GM19467 (cell line): Measurements from ENCODE around the gene HINT2.
A peak's percentile ranks its signal among the peaks of the same experiment; 100 is the strongest.

ENCODE experiments used
- ATAC-seq: cut with Tn5 transposase; IDR thresholded peaks from one replicate; pipeline ENCODE4 v1.9.1; 2021; ENCODE audit warnings: mild to moderate bottlenecking, moderate library complexity; ENCODE audit not compliant: unreplicated experiment

Gene HINT2

DNA sequence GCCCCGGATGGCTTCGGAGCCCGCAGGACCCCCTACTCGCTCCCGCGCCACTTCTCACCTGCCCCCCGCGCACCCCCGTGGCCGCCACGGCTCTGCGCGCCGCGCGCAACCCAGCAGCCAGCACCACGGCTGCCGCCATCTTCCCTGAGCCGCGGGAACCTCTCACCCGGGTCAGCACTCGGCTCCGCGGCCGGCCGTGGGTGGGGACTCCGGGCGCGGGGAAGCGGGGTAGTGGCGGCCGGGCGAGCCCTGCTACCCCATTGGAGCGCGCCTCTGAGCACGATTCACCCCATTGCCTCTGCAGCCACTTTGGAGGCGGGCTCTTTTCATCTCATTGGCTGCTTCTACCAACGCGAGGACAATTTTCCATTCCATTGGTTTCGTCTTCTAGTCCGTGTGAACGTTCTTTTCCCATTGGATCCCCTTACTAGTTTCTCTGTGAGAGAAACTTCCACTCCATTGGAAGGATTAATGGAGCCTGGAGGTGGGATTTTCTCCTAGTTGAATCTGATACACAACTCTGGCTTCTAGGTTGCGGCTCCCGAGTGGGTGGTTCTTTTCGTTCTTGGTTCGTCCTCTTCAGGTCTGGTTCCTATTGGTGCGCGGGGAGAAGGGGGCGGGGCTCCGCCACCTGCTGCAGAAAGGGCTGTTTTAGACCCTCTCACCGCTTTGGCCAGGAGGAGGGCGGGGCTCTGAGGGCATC lies at the start of gene HINT2:
TSS of gene HINT2 (minus strand) at position 202 of the 703 bp plus-strand sequence. CDS start at position 139, 63 bp downstream.
- peak; percentile 70 for ATAC-seq

DNA sequence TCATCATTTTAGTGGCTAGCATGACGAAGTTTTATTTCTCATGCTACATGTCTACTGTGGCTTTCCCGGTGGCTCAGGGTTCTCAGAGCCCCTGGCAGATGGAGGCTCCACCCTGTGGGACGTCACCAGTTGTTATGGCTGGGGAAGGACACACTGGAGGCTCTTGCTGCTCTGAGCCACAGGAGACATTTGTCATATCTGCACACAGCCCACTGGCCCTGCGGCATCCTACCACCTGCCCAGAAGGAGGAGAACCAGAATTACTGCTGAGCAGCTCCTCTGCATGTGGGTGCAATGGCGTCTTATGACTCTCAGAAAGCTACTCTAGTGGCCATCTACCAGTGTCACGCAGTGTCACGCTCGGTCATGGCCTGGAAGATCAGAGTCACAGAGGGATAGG lies 48.7 kb upstream of the HINT2 start:
- no peak for ATAC-seq

DNA sequence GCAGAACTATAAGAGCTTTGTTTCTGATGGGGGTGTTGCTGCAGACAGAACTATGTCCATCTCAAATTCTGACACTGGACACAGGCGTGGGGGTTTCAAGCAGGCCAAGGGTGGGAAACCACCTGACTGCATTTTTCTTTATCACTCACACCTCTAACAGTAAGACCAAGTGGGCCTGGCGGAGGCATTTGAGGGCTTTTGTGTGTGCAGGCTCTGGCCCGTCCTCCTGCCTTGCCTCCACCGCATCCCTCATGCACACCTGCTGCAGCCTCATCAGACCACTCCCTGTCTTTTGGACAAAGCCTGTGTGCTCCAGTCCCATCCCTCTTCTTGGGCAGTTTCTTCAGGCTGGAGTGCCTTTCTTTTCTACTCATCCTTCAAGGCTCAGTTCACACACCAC lies 47.5 kb upstream of the HINT2 start:
- ATAC-seq, result no peak

DNA sequence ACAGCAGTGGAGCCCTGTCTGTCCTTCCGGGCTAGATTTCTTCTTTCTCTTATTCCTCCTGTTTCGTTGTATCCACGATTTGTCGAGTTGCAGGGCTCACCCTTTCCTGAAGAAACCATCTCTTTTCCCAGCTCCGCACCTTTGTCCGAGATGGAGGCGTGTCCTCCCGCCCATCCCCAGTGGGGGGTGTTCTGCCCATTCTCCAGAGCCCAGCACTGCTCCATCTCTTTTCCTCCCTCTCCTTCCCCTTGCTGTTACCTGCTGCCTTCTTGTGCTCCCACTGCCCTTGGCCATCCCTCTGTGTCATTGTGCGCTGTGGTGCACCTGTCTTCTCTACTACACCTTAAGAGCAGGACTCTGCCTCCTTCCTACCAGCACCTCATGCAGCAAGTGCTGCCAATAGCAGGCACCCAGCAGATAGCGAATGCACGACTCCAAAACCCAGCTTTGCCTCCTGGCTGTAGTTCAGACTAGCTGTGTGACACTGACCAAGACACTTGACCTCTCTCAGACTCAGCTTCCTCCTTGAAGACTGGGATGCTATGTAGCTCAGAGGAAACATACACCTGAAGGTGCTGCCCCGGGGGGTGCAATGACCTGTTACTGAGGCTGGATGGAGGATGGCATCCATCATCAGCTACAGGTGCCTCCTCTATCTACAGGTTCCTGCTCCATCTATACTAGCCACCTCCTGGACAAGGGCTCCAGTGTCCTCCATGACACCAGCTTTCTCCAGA lies 46.5 kb upstream of the HINT2 start:
- ATAC-seq, result no peak

DNA sequence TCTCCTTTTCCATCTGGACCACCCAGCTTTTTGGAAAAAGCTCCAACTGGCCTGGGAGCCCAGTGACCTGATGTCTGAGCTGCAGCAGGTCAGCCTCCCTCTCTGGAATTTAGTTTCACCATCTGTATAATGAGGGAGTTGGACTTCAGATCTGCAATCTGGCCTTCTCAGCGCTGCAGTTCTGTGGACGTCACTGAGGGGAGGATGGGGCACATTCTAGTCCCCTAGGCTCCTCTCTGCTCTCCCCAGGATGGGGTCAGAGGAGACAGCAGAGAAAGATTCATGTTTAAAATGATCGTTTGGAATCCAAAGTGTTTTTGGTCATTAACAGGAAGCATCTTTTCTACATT lies 45.1 kb upstream of the HINT2 start:
- ATAC-seq, result no peak

DNA sequence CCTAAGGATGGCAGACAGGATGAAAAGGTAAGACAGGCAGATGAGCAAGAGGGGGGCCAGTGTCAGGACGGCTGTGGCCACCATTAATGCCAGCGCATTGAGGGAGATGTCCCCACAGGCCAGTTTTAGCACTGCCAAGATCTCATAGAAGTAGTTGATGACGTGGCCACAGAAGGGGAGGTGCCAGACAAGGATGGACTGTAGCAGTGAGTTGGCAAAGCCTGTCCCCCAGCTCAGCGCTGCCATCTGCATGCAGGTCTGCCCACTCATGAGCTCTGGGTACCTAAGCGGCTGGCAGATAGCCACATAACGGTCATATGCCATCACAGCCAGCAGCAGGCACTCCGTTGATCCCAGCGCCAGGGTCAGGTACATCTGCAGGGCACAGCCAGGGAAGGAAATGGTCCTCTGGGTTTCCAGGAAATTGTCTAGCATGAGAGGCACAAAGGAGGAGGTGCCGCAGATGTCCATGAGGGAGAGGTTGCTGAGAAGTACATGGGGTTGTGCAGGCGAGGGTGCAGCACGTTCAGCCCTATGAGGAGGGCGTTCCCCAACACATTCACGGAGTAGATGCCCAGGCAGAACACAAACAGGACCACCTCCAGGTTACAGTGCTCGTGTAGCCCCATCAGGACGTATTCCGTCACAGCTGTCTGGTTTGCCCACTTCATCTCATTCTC lies 44.6 kb upstream of the HINT2 start:
- no peak for ATAC-seq

DNA sequence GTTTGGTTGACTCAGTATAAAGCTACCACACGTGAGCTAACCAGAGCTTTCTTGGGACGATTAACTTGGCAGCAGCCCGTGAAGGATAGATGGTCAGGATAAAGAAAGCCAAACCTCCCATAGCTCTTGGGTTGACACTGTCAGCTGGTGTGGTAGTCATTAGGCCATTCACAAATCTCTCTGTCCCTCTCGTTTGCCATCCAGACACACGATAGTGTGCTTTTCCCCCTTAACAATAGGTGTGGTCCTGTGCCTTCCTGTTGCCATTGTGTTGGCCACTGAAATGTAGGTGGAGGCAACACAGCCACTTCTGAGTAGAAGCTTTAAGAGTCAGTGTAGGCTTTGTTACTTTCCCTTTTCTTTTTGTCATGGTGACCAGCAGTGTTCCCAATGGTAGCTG lies 43.6 kb upstream of the HINT2 start:
- no peak for ATAC-seq

DNA sequence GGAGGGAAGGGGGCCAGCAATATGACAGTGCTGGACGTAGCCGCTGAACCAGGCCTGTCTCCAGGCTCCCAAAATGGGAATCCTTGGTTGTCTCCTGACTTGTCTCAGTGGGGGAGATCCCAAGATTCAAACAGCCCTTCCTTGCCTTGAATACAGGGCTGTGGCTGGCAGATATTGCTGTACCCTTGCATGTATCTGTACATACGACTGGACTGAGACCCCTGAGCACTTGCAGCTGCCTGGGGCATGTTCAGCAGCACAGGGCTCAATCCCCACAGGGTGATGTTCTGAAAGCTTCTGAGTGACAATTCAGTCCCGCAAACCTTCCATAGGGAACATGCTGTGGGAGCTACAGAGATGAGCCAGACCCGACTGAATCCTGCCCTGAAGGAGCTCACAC lies 42.0 kb upstream of the HINT2 start:
- ATAC-seq, result no peak

DNA sequence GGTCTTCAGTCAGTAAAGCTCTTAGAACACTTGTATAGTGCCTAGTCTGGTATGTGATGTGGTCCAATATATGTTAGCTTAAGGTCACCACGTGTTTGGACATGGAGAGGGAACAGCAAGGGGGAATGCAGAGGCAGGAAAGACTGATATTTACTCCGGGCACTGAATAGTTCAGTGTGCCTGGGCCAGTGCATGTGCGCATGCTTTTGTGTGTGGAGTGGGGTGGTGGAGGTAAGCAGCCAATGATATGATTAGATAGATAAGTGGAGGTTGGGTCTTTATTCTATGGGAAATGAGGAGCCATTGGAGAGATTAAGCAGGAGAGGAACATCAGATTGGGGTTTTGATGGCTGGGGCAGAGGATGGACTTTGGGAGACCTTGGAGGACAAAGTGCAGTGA lies 41.4 kb upstream of the HINT2 start:
- ATAC-seq, result no peak

DNA sequence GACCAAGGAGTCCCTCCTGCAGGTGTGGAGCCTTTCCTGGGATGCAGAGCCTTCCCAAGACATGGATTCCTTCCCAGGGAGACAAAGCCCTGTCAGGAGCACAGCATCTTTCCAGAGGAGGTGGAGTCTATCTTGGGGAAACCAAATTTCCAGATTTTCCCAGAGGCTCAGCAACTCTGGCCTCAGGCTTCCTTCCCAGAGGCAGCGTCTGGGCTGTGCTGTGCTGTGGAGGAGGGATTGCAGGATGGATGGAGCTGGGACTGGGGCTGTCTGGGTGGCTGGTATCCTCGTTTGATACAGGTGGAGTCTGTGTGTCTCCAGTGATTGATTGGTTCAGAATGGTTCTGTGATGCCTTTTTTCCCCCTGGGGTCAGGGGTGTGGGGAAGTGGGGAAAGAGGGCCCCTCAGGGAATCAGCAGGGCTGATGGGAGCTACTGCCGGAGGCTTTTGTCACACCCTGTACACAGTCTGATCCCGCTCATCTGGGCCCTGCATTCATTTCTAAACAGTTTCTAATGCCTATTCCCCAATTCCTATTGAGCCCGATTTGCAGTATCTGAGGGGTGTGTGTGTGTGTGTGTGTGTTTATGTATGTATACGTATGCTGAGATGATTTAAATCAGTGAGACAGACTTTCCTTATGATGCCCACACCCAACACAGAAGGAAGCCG lies 39.4 kb upstream of the HINT2 start:
- ATAC-seq, result no peak

DNA sequence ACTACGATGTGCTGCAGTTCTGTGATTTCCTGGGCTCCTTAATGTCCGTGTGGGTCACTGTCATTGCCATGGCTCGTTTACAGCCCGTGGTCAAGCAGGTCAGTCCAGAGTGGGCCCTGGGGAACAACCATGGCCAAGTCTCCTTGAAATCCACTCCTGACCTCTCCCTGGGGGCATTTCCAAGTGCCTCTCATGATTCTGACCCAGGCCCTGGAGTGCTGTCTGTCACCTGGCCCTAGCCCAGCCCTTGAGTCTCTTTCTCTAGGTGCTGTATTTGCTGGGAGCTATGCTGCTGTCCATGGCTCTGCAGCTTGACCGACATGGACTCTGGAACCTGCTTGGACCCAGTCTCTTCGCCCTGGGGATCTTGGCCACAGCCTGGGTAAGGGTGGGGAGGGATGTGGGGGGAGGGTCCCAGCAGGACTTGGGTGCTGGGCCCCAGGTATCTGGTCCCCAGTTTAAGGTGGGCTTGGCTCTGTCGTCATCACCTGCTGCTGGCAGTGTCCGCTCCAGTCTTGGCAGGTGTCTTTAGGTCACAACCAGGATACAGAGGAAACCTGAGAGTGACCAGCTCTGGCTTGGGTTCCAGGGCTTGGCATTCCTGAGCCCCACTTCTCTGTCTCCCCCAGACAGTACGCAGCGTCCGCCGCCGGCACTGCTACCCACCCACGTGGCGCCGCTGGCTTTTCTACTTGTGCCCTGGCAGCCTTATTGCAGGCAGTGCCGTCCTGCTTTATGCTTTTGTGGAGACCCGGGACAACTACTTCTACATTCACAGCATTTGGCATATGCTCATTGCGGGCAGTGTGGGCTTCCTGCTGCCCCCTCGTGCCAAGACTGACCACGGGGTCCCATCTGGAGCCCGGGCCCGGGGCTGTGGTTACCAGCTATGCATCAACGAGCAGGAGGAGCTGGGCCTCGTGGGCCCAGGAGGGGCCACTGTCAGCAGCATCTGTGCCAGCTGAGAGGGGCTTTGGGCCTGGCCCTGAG lies 38.3 kb upstream of the HINT2 start:
- no peak for ATAC-seq

DNA sequence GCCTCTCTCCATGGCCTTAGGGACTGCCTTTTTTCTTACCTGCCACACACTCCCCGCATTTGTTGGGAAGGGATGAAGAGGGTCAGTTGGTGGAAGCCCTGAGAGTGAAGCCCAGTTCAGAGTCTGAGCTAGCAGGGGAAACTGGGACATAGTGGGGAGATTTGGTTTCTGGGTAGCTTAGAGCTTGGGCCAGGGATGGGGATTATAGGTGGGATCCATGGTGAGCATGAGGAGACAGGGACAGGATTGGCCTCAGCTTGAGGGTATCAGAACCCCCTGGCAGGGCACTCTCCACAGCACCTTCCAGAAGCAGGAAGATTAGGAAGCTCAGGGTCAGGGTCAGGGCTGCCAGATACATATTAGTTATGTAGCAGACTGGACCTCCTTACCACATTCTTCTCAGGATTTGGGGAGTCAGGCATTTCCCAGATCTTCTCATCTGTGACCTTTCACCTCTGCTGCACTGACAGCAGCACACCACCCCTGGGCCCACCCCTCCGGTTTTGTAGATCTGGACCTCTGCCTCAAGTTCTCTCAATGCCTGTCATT lies 37.5 kb upstream of the HINT2 start:
- ATAC-seq, result no peak

DNA sequence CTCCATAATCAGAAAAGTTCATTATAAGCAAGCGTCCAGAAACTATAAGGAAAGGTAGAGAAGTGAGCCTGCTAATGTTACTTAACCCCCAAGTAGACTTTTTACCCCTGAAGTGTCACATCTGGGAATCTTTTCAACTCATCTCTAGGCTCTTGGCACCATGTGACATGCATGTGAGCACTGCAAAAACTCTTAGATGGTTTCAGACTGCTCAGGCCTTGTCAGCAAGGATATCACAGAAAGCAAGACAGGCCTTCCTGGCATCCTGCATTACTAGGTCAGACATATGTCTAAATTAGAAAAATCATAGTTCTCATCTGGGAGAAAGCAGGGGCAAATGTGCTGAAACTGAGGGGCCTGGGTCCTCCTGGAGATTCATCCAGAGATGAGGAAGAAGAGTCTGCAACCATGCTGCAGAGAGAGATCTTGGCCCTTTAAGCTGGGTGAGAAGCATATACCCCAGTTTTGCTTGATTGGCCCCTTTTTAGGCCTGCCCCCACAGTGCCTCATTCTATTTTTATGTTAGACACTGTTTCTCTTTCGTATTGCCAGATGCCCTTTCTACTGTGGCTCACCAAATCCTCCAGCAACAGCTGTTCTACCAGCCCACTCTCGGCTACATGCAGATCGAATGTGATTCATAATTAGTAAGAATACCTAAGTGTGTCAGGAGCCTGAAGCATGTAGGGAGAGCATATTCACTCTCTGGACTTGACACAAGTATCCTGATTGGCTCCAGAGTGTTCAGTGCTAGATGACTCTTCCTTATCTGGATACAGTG lies 33.1 kb upstream of the HINT2 start:
- peak; percentile 84 for ATAC-seq

DNA sequence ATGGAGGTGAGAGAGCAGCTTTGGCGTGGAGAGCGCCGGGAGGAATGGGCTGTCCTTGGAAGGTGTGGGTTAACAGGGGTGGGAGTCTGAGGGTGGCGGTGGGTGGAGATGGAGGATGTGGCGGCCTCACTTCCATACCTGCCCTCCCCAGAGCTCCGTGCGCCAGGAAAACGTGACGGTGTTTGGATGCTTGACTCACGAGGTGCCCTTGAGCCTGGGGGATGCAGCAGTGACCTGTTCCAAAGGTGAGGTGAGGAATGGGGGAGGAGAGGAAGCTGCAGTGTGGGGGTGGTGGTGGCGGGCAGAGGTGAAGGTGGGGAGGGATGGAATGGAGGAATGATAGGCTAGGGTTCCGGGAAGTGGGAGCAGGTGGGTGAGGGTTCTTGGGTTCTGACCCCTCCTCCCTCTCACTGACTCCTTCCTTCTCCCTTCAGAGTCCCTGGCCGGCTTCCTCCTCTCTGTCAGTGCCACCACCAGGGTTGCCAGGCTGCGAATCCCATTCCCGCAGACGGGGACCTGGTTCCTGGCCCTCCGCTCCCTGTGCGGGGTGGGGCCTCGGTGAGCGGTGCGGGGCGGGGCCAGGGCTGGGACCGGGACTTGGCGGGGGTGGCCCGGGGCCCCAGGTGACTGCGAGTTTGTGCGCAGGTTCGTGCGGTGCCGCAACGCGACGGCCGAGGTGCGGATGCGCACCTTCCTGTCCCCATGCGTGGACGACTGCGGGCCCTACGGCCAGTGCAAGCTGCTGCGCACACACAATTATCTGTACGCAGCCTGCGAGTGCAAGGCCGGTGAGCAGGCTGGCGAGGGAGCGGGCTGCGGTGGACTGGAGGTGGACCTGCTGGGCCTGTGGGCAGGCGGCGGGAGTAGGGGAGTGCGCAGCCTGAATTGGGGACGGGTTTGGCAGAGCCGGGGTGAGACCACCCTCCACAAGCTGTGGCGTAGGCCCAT lies 31.3 kb upstream of the HINT2 start:
- no peak for ATAC-seq

DNA sequence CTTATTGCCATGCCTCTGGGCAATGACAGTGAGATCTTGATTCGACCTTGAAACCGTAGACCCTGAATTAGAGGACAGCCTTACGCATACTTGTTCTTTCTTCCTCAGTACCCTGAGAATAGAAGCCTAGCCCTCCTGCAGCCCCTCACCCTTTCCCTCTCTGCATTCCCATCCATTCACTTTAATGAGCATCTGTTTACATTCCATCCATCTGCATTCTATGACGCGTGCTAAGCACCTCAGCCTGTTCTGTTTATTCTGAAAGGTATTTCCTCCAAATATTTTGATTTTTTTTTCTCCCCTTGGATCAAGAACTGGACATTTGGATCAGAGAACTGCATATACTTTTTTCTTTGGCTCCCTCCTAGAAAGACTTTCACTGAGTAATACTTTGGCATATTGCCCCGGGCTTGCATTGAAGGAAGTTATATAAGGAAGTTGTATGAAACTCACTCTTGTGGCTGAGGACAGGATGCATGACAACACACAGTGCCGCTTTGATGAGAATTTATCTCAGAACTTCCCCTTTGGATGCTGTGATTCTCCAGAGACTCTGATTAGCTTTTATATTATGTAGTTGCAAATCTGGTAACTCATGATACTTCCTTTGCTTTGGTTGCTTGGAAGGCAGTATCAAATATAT lies 29.9 kb upstream of the HINT2 start:
- no peak for ATAC-seq

DNA sequence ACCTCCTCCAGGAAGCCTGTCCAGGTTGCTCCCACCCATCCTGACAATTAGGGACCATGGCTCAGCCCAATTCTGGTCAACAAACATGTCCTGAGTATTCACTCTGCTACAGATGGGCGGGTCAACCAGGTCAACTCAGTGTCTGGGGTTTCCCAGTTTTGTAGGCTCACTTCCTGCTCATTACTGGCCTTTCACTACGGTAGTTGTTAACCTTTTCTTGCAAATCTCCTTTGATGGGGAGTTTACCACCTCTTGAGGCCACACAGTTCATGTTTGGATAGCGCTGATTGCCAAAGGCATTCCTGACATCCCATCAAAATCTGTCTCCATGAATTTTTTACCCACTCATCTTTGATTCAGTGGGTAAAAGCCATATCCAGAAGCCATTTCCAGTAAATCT lies 28.0 kb upstream of the HINT2 start:
- peak; percentile 55 for ATAC-seq

DNA sequence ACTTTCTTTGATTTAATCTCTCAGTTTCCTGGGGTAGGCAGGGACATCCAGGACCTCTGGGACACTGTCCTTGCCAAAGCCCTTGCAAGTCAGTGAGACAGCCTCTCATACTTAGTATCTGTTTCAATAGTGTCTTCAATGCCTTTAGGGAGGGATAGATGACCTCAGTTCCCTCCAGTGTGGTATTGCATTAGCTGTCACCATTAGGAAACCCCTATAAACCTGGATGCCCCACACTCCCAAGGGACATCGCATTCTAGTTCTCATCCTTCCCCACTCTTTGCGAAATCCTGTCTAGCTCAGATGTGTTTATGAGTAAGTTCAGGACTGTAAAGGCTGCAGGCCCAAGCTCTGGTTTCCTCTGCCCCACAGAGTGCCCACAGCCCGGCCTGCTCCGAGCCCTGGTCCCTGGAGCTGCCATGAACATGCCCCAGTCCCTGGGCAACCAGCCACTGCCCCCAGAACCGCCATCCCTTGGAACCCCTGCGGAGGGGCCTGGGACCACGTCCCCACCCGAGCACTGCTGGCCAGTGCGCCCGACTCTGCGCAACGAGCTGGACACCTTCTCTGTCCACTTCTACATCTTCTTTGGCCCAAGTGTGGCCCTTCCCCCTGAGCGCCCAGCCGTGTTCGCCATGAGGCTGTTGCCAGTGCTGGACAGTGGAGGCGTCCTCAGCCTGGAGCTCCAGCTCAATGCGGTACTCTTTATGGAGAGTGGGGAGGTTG lies 27.3 kb upstream of the HINT2 start:
- ATAC-seq, result no peak
